B cell (primary cell): ENCODE measurements around the gene PRRT4.

Experiments
- EZH2 ChIP-seq: IDR thresholded peaks from 2 replicates; pipeline ENCODE4 v1.6.1; 2012; ENCODE audit warnings: borderline replicate concordance, low read depth, mild to moderate bottlenecking, moderate library complexity, low read length; ENCODE audit not compliant: insufficient read depth, poor library complexity, severe bottlenecking
- TF ChIP-seq, protein P1 (sequence below): fragments of 200-600 bp; IDR thresholded peaks from one replicate; pipeline ENCODE4 v1.8.0; 2022; ENCODE audit warnings: antibody characterized with exemption, mild to moderate bottlenecking

DNA sequence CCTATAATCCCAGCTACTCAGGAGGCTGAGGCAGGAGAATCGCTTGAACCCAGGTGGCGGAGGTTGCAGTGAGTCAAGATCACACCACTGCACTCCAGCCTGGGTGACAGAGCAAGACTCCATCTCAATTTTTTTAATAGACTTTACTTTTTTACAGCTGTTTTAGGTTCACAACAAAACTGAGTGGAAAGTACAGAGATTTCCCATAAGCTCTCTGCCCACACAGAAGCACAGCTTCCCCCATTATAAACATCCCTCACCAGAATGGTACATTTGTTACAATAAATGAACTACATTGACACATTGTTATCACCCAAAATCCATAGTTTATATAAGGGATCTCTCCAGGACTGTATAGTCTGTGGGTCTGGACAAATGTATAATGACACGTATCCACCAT, 14.6 kb upstream of the PRRT4 start:
- no peak for TF ChIP-seq EZH2
- TF ChIP-seq, protein P1, sequence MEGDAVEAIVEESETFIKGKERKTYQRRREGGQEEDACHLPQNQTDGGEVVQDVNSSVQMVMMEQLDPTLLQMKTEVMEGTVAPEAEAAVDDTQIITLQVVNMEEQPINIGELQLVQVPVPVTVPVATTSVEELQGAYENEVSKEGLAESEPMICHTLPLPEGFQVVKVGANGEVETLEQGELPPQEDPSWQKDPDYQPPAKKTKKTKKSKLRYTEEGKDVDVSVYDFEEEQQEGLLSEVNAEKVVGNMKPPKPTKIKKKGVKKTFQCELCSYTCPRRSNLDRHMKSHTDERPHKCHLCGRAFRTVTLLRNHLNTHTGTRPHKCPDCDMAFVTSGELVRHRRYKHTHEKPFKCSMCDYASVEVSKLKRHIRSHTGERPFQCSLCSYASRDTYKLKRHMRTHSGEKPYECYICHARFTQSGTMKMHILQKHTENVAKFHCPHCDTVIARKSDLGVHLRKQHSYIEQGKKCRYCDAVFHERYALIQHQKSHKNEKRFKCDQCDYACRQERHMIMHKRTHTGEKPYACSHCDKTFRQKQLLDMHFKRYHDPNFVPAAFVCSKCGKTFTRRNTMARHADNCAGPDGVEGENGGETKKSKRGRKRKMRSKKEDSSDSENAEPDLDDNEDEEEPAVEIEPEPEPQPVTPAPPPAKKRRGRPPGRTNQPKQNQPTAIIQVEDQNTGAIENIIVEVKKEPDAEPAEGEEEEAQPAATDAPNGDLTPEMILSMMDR: no peak
